ENCODE data around the gene LUM.

LUM gene

GRCh38 chr12:91074154-91074709, 37.1 kb downstream of the LUM start:
- no peak for DNase-seq (ENCODE audit: low read depth)

- no peak for DNase-seq (ENCODE audit: low read depth)
These were observed 37.9 kb downstream of the LUM start for GRCh38 chr12:91073426-91073825.

GRCh38 chr12:91072931-91073330, 38.4 kb downstream of the LUM start:
- no peak for DNase-seq (ENCODE audit: low read depth)

GRCh38 chr12:91070936-91071335, 40.4 kb downstream of the LUM start:
- DNase-seq (ENCODE audit: low read depth): no peak

- DNase-seq (ENCODE audit: low read depth): no peak
These were observed 45.9 kb downstream of the LUM start for GRCh38 chr12:91065396-91065795.

GRCh38 chr12:91064640-91065039, 46.7 kb downstream of the LUM start:
- no peak for DNase-seq (ENCODE audit: low read depth)

- DNase-seq (ENCODE audit: low read depth): no peak
These were observed 50.2 kb downstream of the LUM start for GRCh38 chr12:91061091-91061490.

GRCh38 chr12:91059211-91059610, 52.1 kb downstream of the LUM start:
- DNase-seq (ENCODE audit: low read depth): no peak

GRCh38 chr12:91058786-91059185, 52.5 kb downstream of the LUM start:
- DNase-seq (ENCODE audit: low read depth): no peak

- no peak for DNase-seq (ENCODE audit: low read depth)
These were observed 53.7 kb downstream of the LUM start, which contains the start of gene KERA for GRCh38 chr12:91057368-91058165. Gene KERA, minus strand, starts transcription at chr12:91058024. Its CDS starts 1,743 bp downstream, at chr12:91056281.

- no peak for DNase-seq (ENCODE audit: low read depth)
These were observed 54.8 kb downstream of the LUM start for GRCh38 chr12:91056488-91056887.

GRCh38 chr12:91055976-91056375, 55.3 kb downstream of the LUM start:
- DNase-seq (ENCODE audit: low read depth): no peak

- DNase-seq (ENCODE audit: low read depth): peak; percentile 87
These were observed 57.2 kb downstream of the LUM start for GRCh38 chr12:91053951-91054715.
